Natural killer cell (primary cell): ENCODE measurements around the gene RFNG. TPM values are rescaled to one million over a fixed set of nuclear protein-coding genes. Genes with fewer than 3 reads are reported as not detected.

ENCODE experiments used
- ATAC-seq, 3 donors: fragments of 150-1000 bp in 2 of 3; fragments of 200-7000 bp in 1 of 3; cut with Tn5 transposase; 1 replicate in 1 of 3; 2 replicates in 2 of 3; pipeline ENCODE4 v1.10.0; 2021; ENCODE audit warnings: mild to moderate bottlenecking in 2 of 3, moderate library complexity in 2 of 3
- DNase-seq, 2 donors: peaks; one replicate each; pipeline versions ENCODE4 v3.0.0 to v3.0.0-alpha.2; 2013 to 2021; ENCODE audit warnings: mixed read lengths in 1 of 2
- H3K27ac ChIP-seq: one replicate; pipeline ENCODE4 v1.5.1; 2013; ENCODE audit warnings: mild to moderate bottlenecking, low read length
- H3K27me3 ChIP-seq: one replicate; pipeline ENCODE4 v1.6.1; 2013; ENCODE audit warnings: low read length; ENCODE audit not compliant: control insufficient read depth, insufficient read depth
- H3K36me3 ChIP-seq: one replicate; pipeline ENCODE4 v1.6.1; 2013; ENCODE audit warnings: low read length; ENCODE audit not compliant: control insufficient read depth, insufficient read depth
- H3K4me1 ChIP-seq: one replicate; pipeline ENCODE4 v1.6.1; 2013; ENCODE audit warnings: low read length; ENCODE audit not compliant: control insufficient read depth, insufficient read depth
- H3K4me3 ChIP-seq: one replicate; pipeline ENCODE4 v1.5.1; 2013; ENCODE audit warnings: low read length
- H3K9me3 ChIP-seq: one replicate; pipeline ENCODE4 v1.6.1; 2013; ENCODE audit warnings: low read length; ENCODE audit not compliant: control insufficient read depth, insufficient read depth
- H3K27ac Mint-ChIP-seq, 2 donors: one replicate each; pipeline ENCODE4 v1.8.0; 2022; ENCODE audit warnings: mild to moderate bottlenecking in 2 of 2, mixed read lengths in 2 of 2, moderate library complexity in 1 of 2
- H3K27me3 Mint-ChIP-seq, 2 donors: one replicate each; pipeline ENCODE4 v1.8.0; 2022; ENCODE audit warnings: low read depth in 2 of 2, mixed read lengths in 2 of 2
- H3K36me3 Mint-ChIP-seq: one replicate; pipeline ENCODE4 v1.8.0; 2022; ENCODE audit warnings: mixed read lengths
- H3K4me1 Mint-ChIP-seq, 2 donors: one replicate each; pipeline ENCODE4 v1.8.0; 2022; ENCODE audit warnings: mixed read lengths in 2 of 2
- H3K4me3 Mint-ChIP-seq: one replicate; pipeline ENCODE4 v1.8.0; 2022; ENCODE audit warnings: mild to moderate bottlenecking, moderate library complexity, mixed read lengths
- H3K9me3 Mint-ChIP-seq, 2 donors: one replicate each; pipeline ENCODE4 v1.8.0; 2022; ENCODE audit warnings: mixed read lengths in 2 of 2
- WGBS: methylation state at CpG from one replicate; pipeline ENCODE4 v1.1.7; 2013; ENCODE audit warnings: missing lambda C conversion rate; ENCODE audit not compliant: insufficient coverage; 5-methylcytosine and 5-hydroxymethylcytosine counted together
- intact Hi-C: fragments of 100-400 bp; cut with micrococcal nuclease; formaldehyde crosslinking; loops from one replicate; pipeline ENCODE4 v1.14.2; 2022
- total RNA-seq, 4 donors: library from RNA; stranded (reverse); fragments of 120-200 nt in 1 of 4; gene quantifications; one replicate each; pipeline versions ENCODE4 v1.2.3 to v1.2.4, GENCODE V29; 2013 to 2022
- TF ChIP-seq, protein P1 (sequence below): fragments of 200-600 bp; IDR thresholded peaks from one replicate; pipeline ENCODE4 v1.8.0; 2022; ENCODE audit warnings: antibody characterized with exemption

RFNG gene
- total RNA-seq, 3 donors from 2014 or later (not counting 1 experiment from before 2014, with no cell fraction given) = 22.7 to 26.7 (median 23.2) TPM

DNA sequence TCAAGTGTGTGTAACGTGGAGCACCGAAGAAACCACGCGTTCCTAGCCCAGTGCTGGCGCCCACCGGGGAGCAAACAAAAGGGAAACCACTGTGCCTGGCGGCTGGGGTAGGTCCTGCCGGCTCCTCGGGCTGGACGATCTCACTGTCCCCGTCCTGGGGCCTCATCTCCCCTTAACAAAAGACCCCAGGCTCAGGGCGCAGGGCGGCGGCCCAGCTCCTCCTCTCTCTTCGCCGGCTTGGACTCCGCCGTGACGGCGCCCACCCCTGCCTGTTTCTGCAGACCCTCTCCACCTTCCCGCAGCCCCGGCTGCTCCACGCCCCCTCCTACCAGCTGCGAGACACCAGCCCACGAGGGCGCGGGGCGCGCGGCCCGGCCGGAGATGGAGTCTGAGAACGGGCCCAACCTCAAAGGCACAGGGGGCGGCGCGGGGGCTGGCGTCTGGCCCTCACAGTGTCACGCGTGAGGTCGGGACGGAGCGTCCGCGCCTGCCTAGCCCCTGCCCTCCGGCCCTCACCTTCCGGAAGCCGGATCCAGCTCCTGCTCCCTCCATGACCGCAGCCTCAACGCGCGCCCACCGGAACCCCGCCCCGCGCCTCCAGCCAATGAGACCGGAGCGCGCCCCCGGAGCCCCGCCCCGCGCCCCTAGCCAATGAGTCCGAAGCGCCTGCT, 29.2 kb downstream of the RFNG start, which contains the start of gene CENPX:
CENPX (minus strand) TSS at position 569 of the 671 bp plus-strand sequence; CDS start at position 552, 17 bp downstream.
- DNase-seq = no peak

DNA sequence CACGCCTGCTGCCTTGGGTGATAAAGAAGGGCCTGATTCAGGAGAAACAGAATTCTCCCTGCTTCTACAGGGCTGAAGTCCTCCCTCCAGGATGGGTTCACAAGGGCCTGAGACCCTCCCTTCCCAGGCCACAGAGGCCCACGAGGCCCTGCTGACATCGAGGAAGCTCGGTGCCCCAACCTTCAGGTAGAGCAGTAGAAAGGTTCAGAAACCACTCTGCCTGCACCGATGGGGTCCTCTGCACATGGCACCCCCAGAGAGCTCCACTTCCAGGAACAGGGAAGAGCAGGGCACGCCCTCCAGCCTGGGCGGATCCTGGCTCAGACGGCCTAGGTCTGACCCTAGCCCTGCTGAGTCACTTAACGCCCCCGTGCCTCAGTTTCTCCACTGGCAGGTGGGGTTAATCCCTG, 29.7 kb downstream of the RFNG start:
- H3K9me3 ChIP-seq = no peaks in the 10 kb centered on the region
- DNase-seq (peak in 1 of 2 donors; percentile 31), ATAC-seq (no peak)
- Mint-ChIP-seq H3K4me3 (peak overlapping the region; percentile 83), H3K27me3 (no peaks in the 10 kb centered on the region), H3K36me3 (no peaks in the 10 kb centered on the region), H3K9me3 (no peaks in the 10 kb centered on the region), H3K27ac (peak overlapping the region in 1 of 2 donors; percentile 92), H3K4me1 (peaks cover 7 to 34% of the 10 kb centered on the region in 2 donors)
- H3K4me1 ChIP-seq = peaks cover 29% of the 10 kb centered on the region
- WGBS = 2% methylated on average over 9 of the region's 10 CpGs
- no peaks in the 10 kb centered on the region for H3K36me3 ChIP-seq
- intact Hi-C loops = loop anchor here (2.0 kb wide), 1 partner anchor 77 kb away; the partner anchor contains the start of gene FASN
- no peaks in the 10 kb centered on the region for H3K27me3 ChIP-seq
- TF ChIP-seq, protein P1, sequence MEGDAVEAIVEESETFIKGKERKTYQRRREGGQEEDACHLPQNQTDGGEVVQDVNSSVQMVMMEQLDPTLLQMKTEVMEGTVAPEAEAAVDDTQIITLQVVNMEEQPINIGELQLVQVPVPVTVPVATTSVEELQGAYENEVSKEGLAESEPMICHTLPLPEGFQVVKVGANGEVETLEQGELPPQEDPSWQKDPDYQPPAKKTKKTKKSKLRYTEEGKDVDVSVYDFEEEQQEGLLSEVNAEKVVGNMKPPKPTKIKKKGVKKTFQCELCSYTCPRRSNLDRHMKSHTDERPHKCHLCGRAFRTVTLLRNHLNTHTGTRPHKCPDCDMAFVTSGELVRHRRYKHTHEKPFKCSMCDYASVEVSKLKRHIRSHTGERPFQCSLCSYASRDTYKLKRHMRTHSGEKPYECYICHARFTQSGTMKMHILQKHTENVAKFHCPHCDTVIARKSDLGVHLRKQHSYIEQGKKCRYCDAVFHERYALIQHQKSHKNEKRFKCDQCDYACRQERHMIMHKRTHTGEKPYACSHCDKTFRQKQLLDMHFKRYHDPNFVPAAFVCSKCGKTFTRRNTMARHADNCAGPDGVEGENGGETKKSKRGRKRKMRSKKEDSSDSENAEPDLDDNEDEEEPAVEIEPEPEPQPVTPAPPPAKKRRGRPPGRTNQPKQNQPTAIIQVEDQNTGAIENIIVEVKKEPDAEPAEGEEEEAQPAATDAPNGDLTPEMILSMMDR = no peak
- no peak overlapping the region for H3K27ac ChIP-seq
- H3K4me3 ChIP-seq = peak overlapping the region; percentile 77

More for the DNA sequence above, 29.2 kb downstream of the RFNG start, which contains the start of gene CENPX:
- no peaks in the 10 kb centered on the region for H3K9me3 Mint-ChIP-seq
- under 1% methylated on average over 64 of the region's 64 CpGs for WGBS
- no peaks in the 10 kb centered on the region for H3K9me3 ChIP-seq
- no peaks in the 10 kb centered on the region for H3K36me3 ChIP-seq
- ATAC-seq = peak in 1 of 3 donors; percentile 8
- intact Hi-C loops = loop anchor here (2.0 kb wide), 1 partner anchor 76 kb away; the partner anchor contains the start of gene FASN
- peaks cover 7 to 34% of the 10 kb centered on the region in 2 donors for H3K4me1 Mint-ChIP-seq
- H3K36me3 Mint-ChIP-seq = no peaks in the 10 kb centered on the region
- H3K27me3 Mint-ChIP-seq = no peaks in the 10 kb centered on the region
- H3K27me3 ChIP-seq = no peaks in the 10 kb centered on the region
- H3K4me3 Mint-ChIP-seq = peak within 1 kb of the TSS; percentile 83
- peak within 1 kb of the TSS; percentile 38 for H3K27ac ChIP-seq
- TF ChIP-seq, protein P1 = no peak
- H3K27ac Mint-ChIP-seq = peak within 1 kb of the TSS in 1 of 2 donors; percentile 92
- H3K4me3 ChIP-seq = peak within 1 kb of the TSS; percentile 77
- peaks cover 29% of the 10 kb centered on the region for H3K4me1 ChIP-seq

DNA sequence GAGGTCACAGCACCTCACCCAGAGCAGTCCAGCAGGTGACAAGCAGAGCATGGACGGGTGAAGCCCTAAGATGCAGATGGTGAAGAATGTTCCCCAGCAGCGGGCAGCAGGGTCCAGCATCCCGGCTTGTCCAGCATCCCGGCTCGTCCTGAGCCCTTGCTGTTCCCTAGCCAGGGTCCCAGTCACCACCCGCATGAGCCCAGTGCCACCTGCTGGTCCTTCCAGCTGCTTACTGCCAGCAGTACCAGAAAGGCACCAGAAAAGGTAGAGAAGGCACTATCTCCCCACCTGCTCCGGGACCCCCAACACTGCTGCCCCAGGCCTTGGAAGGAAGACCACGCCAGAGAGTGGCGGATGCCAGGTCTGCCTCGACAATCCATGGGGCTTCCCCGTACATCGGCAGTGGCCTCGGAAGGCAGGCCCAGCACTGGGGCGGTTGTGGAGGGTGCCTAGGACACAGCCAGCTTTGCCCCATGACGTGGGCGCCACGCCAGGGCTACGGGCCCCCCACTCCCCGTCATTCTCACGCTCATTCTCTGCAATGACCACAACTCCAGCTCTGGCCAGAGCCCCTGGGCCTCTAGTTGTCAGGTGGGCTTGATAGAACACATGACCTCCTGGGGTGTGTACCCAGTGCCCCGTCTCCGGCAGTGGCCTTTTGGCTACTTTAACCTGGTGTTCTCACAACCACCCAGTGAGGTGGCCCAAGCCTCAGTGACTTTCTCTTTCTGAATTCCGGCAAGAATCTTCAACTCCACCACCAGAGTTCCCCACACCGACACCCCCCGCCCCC, 30.3 kb downstream of the RFNG start:
- H3K4me1 ChIP-seq = peaks cover 29% of the 10 kb centered on the region
- intact Hi-C loops = no loop called here
- Mint-ChIP-seq H3K27ac (peak overlapping the region in 1 of 2 donors; percentile 92), H3K4me3 (peak overlapping the region; percentile 83), H3K36me3 (no peaks in the 10 kb centered on the region), H3K4me1 (peaks cover 7 to 34% of the 10 kb centered on the region in 2 donors), H3K9me3 (no peaks in the 10 kb centered on the region), H3K27me3 (no peaks in the 10 kb centered on the region)
- no peaks in the 10 kb centered on the region for H3K27me3 ChIP-seq
- DNase-seq (peak in 1 of 2 donors; percentile 75), ATAC-seq (no peak)
- WGBS = 49% methylated on average over 24 of the region's 25 CpGs
- no peaks in the 10 kb centered on the region for H3K9me3 ChIP-seq
- TF ChIP-seq, protein P1 = no peak
- H3K27ac ChIP-seq = no peak overlapping the region
- H3K4me3 ChIP-seq = peak overlapping the region; percentile 77
- no peaks in the 10 kb centered on the region for H3K36me3 ChIP-seq
